ENCODE measurements around the gene ARID5B.

Gene ARID5B

DNA sequence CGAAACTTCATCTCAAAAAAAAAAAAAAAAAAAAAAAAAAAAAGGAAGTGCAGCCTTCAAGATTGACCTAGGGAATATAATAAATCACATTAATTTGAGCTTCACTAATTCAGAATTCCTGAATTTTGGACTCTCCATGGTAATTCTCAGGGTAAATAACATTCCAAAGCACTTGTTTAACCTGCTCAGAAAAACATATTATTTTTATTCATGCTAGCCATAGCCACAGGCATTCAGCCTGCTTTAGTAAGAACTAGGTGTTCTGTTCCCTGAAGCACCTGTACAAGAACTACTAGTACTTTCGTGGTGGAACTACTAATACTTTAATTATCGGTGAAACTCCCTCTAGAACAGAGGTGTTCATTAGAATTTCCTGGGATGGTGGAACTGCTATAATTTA lies 197.8 kb downstream of the ARID5B start:
- ATAC-seq: no peak

DNA sequence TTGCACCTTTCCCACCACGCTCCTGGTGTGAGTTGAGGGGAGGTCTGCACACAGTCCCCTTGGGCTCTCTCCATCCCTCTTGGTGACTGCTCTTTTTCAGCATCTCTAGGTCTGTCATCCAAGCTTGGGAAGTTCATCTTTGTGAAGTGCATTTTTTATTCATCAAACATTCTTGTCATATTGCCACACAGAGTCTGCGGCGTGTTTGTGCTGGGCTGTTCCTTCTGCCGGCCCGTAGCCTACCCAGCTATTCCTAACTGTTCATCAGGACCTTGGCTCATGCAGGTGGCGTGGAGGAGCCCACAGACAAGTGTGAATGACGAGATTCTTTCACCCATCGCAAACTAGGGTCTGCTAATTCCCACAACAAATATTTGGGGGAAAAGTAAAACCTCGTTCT lies 202.4 kb downstream of the ARID5B start:
- DNase-seq: no peak
- ATAC-seq: no peak

More for the DNA sequence above, 197.8 kb downstream of the ARID5B start:
- no peak for DNase-seq

DNA sequence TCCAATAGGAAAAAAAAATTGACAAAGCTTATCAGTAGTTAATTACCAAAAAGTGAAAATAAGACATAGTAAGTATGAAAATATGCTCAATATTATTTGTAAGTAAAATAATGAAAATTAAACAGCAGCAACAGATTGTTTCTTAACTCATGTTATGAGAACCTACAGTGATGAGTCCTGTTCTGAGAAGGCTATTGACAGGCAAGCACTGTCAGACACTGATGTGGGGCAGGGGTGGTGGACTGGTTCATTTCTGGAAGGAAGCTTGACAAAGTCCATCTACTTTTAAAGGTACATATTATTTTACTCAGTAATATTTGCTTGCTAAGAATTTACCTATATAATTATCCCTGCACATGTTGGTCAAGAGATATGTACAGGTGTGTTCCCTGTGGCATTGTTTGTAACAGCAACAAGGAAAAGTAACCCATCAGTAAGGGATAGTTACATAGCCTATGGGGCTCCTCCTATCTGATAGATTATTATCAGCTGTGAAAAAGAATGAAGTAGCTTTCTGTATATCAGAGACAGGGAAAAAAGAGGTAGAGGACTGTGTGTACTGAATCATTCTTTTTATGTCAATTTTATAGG lies 205.5 kb downstream of the ARID5B start:
- ATAC-seq: no peak

DNA sequence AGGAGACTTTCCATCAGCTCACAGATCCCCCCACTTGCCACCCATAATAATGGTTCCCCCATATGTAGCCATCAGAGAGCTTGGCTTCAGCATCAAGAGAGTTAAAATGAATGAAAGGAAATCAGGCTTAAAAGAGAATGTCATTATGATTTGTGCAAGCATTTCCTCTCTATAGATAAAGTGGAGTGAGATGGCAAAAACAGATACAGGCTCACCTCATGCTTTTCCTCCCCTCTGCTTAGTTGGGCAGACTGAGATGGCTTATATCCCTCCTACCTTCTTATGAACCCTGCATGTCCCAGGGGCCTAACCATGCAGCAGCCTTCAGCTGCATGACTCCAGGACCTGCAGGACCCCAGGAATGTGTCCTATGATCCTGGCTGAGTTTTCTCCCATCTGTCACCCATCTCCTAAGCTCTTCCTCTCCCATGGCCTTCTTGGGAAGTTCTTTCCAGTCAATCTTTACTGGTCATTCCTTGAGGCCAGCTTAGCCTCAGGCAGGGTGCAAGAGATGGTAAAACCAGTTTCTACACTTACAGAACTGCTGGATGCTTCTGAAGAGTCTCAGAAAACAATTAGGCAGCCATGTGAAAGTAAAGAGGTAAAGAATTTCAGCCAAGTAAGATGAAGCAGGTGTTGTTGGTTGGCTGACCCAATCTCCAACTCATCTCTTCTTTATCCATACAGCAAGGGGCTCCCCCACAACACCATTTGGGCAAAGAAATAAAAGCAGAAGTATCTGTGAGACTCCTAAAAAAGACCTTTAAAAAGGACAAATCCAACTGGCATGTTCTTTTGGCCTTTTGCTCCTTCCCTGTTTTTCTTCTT lies 207.5 kb downstream of the ARID5B start:
- DNase-seq (no peak), ATAC-seq (no peak)

More for the DNA sequence above, 205.5 kb downstream of the ARID5B start:
- no peak for DNase-seq

DNA sequence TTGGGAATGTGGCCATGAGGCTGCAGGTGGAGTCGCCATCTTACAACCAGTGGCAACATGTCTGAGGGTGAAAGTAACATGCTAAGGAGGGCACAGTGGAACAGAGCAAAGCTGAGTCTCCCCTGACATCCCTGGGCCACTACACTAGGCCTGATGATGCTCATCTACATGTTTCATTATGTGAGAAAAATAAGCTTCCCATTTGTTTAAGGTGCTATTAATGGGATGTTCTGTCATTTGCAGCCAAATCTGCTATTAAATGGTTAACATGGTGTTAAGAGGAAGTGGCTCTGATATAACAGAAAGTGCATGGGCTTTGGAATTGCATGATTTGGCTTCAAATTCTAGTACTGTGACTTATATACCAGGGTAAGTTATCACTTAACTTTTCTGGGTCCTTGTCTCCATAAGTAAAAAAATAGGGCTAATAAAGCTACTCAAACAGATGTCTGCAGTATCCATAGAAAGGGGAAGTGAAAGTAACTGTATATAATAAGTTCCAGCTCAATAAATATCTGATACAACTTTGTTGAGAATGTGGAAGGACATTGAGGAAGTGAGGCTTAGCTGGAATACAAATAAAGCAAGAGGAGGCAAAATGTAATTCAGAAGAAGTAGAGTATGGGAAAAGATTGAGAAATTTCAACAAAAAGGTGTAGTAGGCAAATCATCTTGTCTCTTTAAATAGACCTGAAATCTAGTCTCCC lies 208.2 kb downstream of the ARID5B start:
- ATAC-seq: no peak

DNA sequence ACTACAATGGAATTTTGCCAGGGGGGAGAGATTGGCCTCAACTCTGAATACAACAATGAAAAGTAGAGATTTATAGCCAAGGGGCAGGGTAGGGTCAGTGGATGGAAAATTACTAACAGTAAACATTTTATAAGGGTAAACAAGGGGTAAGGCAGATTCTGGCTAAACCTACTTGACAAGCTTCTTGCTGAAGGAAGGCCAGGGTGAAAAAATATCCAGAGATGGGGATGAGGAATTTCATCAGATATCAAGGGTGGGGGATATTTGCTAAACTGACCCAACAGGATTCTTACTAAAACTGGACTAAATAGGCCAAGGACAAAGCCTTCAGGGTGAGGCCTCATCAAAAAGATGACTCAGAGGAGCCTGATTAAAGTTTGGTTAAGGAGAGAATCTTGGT lies 210.8 kb downstream of the ARID5B start:
- ATAC-seq (no peak), DNase-seq (no peak)

More for the DNA sequence above, 208.2 kb downstream of the ARID5B start:
- no peak for DNase-seq

DNA sequence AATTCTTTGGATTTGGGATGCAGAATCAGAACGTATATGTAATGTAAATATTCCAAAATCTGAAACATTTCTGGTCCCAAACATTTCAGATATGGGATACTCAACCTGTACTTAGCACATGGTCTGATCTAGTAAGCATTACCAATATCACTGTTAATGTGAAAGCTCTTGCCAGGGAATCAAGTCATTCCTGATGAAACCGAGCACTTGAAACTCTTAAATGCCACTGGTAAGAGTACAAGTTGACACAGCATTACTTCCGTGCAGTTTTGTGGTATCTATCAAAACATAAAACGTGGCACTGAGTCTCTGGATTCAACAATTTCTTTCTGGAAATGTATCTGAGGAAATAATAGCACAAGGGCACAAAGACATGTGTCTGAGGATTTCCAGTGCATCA lies 211.5 kb downstream of the ARID5B start:
- no peak for ATAC-seq
- no peak for DNase-seq

DNA sequence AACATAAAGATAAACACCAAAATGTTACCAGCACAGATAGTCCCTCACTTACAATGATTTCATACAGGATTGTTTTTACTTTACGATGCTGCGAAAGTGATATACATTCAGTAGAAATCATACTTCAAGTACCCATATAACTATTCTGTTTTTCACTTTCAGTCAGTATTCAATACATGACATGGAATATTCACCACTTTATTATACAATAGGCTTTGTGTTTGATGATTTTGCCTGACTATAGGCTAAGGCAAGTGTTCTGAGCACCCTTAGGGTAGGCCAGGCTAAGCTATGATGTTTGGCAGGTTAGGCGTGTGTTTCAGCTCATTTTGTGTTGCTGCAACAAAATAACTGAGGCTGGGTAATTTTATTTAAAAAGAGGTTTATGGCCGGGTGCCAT lies 212.2 kb downstream of the ARID5B start:
- DNase-seq: no peak
- no peak for ATAC-seq

DNA sequence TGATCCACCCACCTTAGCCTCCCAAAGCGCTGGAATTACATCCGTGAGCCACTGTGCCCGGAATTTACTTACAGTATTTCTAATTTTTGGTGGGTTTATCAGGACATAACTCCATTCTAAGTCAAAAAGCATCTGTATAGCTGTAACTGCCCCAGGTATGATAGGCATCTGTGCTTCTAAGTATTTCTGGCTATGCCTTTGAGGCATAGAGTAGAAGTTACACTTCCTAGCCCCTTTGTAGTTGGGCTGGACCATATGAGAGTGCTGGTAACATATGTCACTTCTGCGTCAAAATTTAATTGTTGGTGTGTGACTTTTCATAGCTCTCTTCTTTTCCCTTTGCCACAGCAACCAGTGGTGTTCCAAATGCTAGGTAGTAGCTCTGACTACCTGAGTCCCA lies 213.8 kb downstream of the ARID5B start:
- DNase-seq (no peak), ATAC-seq (no peak)

DNA sequence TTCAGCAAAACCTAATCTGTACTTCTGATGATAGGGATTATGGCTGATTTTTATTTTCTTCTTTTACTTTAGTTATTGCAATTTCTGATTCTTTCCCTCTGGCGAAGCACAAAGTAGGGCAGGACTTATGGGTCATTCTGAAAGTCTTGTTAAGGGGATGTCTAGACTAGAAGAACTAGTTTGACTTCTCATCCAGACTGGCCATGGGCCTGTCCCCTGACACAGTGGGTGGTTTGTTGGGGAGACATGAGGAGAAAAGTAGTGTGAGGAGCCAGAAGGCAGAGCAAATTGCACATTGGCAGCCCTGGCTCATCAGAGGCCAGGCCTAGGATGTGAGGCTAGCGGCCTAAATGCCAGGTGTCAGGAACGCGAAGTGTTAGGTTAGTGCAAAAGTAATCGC lies 214.3 kb downstream of the ARID5B start:
- DNase-seq (no peak), ATAC-seq (no peak)

DNA sequence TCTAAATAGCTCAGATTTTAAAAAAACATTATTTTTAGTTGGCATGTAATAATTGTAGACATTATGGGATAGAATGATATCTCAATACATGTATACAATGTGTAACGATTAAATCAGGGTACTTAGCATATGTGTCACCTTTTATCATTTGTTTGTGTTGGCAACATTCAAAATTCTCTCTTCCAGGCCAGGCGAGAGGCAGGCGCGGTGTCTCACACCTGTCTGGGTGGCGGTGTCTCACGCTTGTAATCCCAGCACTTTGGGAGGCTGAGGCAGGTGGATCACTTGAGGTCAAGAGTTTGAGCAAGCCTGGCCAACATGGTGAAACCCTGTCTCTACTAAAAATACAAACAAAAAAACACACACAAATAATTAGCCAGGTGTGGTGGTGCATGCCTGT lies 215.4 kb downstream of the ARID5B start:
- ATAC-seq: no peak
- no peak for DNase-seq

DNA sequence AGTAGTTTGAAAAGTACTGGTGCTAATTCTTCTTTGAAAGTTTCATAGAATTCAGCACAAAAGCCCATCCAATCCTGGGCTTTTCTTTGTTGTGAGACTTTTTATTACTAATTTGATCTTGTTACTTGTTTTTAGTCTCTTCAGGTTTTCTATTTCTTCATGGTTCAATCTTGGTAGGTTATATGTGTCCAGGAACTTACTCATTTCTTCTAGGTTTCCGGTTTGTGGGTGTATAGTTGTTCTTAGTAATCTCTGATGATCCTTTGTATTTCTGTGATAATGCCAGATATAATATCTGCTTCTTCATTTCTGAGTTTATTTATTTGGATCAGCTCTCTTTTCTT lies 219.7 kb downstream of the ARID5B start:
- DNase-seq (no peak), ATAC-seq (peak; percentile 40)

DNA sequence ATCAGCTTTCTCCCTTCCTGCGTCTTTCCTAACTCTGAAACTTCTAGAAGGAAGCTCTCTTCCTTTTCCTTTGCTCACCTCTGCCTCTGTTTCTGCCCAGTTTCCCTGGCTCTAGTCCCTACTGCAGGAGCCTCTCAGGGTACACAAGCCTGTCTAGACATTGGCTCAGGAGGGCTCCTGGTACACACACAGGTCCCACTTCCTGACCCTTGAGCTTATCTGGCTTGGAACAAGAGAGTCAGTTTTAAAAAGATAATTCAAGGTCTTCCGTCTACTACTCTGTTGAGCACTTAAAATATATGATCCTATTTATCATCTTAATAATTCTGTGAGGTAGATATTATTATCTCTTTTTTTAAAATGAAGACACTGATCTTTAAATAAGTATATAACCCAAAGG lies 226.5 kb downstream of the ARID5B start:
- DNase-seq (no peak), ATAC-seq (no peak)

DNA sequence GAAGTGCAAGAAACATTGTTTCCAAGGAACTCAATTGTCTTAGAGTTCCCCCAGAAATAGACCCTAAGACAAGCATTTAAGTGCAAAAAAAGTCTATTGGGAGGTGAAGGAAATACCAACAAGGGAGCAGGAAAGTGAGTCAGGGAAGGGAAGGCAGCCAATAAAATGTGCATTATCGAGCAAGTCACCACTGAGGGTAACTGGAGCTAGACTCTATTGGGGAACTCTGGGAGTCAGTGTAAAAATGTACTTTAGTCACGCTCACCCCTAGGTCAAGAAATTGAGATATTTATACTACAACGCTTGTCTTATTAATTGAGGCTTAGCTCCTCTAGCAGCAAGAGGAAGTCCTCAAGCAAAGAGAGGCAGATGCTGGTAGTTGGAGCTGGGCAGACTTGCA lies 229.4 kb downstream of the ARID5B start:
- no peak for ATAC-seq
- DNase-seq: no peak

DNA sequence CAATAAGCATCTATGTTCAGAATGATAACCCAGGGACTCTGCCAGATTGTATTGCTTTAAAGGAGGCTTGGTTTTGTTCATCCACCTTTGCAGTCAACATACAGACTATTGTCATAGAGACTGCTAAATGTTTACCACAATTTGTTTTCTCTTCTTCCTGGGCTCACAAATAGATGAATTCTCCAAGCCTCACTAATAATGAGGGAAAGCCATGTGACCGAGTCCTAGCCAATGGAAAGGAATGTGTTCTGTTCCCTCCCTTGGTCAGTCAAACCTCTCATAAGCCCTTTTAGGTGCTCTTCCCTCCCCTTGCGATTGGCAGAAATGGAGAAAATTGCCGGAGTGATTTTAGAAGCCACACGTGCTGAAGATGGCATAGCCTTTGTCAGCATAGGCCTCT lies 230.2 kb downstream of the ARID5B start:
- DNase-seq (no peak), ATAC-seq (no peak)

DNA sequence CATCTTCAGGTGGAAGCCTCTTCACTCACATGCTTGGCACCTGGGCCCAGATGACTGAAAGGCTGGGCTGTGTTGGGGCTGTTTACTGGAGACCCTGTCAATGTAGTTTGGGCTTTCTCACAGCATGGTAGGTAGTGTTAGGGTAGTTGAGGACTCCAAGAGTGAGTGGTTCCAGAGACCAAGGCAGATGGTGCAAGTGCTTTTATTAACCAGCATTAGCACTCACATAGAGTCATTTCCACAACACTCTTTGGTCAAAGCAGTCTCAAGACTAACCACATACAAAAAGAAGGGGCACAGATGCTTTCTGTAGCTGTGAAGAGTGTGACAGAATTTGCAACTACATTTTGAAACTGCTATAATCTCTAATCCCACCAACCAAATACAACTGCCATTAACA lies 232.1 kb downstream of the ARID5B start:
- ATAC-seq (no peak), DNase-seq (no peak)

DNA sequence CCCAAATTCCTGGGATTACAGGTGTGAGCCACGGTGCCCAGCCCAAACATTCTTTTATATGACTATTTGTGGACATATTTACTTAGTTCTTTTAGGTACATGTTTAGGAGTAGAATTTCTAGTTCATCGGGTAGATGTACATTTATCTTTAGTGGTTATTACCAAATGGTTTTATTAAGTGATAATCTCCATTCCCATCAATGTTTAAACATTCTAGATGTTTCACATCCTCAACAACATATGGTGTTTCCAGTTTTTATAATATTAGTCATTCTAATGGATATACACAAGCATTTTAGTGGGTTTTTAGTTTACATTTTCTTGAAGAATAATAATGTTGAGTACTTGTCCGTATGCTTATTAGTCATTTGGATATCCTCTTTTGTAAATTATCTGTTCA lies 235.4 kb downstream of the ARID5B start:
- DNase-seq (no peak), ATAC-seq (no peak)
